Ovary (tissue), 3 donors: ENCODE results near the gene MVD.

Source experiments
- CTCF ChIP-seq, 3 donors: fragments of 450-650 bp in 2 of 3; fragments of 200-600 bp in 1 of 3; IDR thresholded peaks; one replicate each; pipeline versions ENCODE4 v1.5.1 to v1.8.0; 2016 to 2022; ENCODE audit warnings: antibody characterized with exemption in 3 of 3, mild to moderate bottlenecking in 1 of 3
- POLR2A ChIP-seq: fragments of 450-650 bp; IDR thresholded peaks from one replicate; pipeline ENCODE4 v1.6.1; 2017; ENCODE audit warnings: antibody characterized with exemption, mild to moderate bottlenecking, moderate library complexity
- donor health status: DM: no; HTN: no; CAD: no.

GRCh38 chr16:88631384-88631783 is 31.5 kb downstream of the MVD start:
- TF ChIP-seq POLR2A (no peak), CTCF (IDR thresholded peaks at IDR 0.05) (no peak)
